ENCODE results near the gene U2AF1L4. TPM values are rescaled to one million over a fixed set of nuclear protein-coding genes. Genes with fewer than 3 reads are reported as not detected.

U2AF1L4 gene
- total RNA-seq, 1 donor from 2014 or later = 44.9 TPM

GRCh38 chr19:35753634-35754369, 8.6 kb upstream of the U2AF1L4 start:
- Mint-ChIP-seq H3K27ac (ENCODE audit: unreplicated experiment) (no peak overlapping the region), H3K9me3 (ENCODE audit: unreplicated experiment) (no peaks in the 10 kb centered on the region)

DNA sequence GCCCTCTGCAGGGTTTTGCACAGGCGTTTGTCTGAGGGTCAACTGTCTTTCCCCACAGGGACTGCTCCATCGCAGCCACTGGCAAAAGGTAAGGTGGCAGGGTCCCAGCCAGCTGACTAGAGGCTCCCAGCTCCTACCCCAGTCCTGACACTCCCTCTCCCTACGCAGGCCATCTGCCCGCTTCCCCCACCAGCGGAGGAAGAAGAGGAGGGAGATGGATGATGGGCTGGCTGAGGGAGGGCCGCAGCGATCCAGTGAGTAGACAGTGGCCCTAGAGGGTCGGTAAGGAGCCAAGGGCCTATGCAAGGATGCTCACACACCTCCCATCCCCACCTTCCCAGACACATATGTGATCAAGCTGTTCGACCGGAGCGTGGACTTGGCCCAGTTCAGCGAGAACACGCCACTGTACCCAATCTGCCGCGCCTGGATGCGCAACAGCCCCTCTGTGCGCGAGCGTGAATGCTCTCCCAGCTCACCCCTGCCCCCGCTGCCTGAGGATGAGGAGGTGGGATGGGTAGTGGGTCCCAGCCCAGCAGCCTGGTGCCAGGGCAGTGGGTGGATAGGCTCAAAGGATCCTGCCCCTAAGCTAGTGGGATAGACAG, 7.6 kb upstream of the U2AF1L4 start:
- no peak overlapping the region for H3K27ac Mint-ChIP-seq (ENCODE audit: unreplicated experiment)
- no peak for DNase-seq (ENCODE audit: extremely low spot score, unreplicated experiment)
- no peaks in the 10 kb centered on the region for H3K9me3 Mint-ChIP-seq (ENCODE audit: unreplicated experiment)
- H3K4me3 Mint-ChIP-seq (ENCODE audit: unreplicated experiment) = no peak overlapping the region
- H3K27me3 Mint-ChIP-seq (ENCODE audit: unreplicated experiment) = no peaks in the 10 kb centered on the region
- H3K4me1 Mint-ChIP-seq (ENCODE audit: unreplicated experiment) = peaks cover 35% of the 10 kb centered on the region
- H3K36me3 Mint-ChIP-seq (ENCODE audit: unreplicated experiment) = peaks cover 7% of the 10 kb centered on the region
- TF ChIP-seq CTCF (IDR thresholded peaks at IDR 0.05) = no peak

More at GRCh38 chr19:35753634-35754369, 8.6 kb upstream of the U2AF1L4 start:
- H3K36me3 Mint-ChIP-seq (ENCODE audit: unreplicated experiment) = peaks cover 7% of the 10 kb centered on the region
- peaks cover 30% of the 10 kb centered on the region for H3K4me1 Mint-ChIP-seq (ENCODE audit: unreplicated experiment)
- no peak for DNase-seq (ENCODE audit: extremely low spot score, unreplicated experiment)
- H3K4me3 Mint-ChIP-seq (ENCODE audit: unreplicated experiment) = no peak overlapping the region
- H3K27me3 Mint-ChIP-seq (ENCODE audit: unreplicated experiment) = no peaks in the 10 kb centered on the region
- TF ChIP-seq CTCF (IDR thresholded peaks at IDR 0.05) = no peak

DNA sequence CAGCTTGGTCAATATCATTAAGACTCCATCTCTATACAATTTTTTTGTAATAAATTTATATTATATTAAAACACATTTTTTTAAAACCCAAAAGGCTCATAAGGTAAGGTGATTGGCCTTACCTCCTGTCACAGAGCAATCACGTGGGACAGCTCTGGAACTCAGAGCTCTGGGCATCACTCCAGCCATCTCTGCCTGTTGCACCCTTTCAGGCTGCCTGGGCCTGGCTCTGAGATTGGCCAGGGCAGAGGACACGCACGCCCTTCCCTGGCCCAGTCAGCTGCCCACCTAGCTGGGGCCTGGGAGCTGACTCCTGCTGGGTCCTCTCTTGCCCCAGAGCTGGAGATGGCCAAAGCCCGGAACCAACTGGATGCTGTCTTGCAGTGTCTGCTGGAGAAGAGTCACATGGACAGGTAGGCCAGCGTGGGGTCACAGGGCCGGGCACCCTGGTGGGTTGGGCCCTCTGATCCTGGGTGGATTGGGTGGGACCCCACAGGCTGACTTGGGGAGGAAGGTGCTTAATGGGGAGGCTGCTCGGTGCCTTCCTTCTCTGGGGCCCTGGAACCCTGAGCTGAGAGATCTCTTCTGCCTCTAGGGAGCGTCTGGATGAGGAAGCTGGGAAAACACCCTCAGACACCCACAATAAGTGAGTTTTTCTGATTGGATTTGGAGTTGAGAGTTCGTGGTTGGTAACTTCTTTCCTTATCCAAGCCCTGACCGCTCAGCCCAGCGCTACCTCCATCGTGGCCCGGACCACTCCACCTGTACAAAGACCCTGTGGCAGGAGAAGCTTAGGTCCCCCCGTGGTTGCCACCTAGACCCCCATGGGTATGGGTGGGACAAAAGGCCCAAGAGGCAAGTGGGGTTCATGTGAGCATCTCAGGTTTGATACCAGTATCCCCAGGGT, 6.9 kb upstream of the U2AF1L4 start:
- Mint-ChIP-seq H3K4me1 (ENCODE audit: unreplicated experiment) (peaks cover 34% of the 10 kb centered on the region), H3K4me3 (ENCODE audit: unreplicated experiment) (no peak overlapping the region)
- no peak for DNase-seq (ENCODE audit: extremely low spot score, unreplicated experiment)

DNA sequence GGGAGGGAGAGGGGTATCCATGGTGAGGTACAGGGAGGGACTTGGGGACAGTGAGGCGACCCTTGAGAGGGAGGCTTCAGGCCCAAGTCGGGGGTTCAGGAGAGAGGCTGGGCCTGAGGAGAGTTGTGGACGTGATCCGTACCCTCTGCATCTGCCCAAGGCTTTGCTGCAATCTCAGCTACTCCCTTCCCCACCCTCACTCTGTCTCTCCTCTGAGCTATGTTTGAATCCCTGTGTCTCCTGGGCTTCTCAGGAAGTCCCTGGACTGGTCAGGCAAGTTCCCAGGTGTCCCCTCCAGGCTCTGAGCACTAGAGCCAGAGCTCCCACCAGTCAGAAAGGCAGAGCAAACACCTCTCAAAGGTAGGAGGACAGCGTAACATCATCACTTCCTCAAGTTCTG, 4.9 kb upstream of the U2AF1L4 start:
- H3K27me3 Mint-ChIP-seq (ENCODE audit: unreplicated experiment) = no peaks in the 10 kb centered on the region
- TF ChIP-seq CTCF (IDR thresholded peaks at IDR 0.05) = no peak
- peak overlapping the region; percentile 42 for H3K4me3 Mint-ChIP-seq (ENCODE audit: unreplicated experiment)
- H3K27ac Mint-ChIP-seq (ENCODE audit: unreplicated experiment) = peak overlapping the region; percentile 52
- no peaks in the 10 kb centered on the region for H3K9me3 Mint-ChIP-seq (ENCODE audit: unreplicated experiment)
- DNase-seq (ENCODE audit: extremely low spot score, unreplicated experiment) = no peak
- peaks cover 39% of the 10 kb centered on the region for H3K4me1 Mint-ChIP-seq (ENCODE audit: unreplicated experiment)
- peaks cover 7% of the 10 kb centered on the region for H3K36me3 Mint-ChIP-seq (ENCODE audit: unreplicated experiment)

More for the DNA sequence above, 6.9 kb upstream of the U2AF1L4 start:
- H3K27ac Mint-ChIP-seq (ENCODE audit: unreplicated experiment) = no peak overlapping the region
- no peaks in the 10 kb centered on the region for H3K9me3 Mint-ChIP-seq (ENCODE audit: unreplicated experiment)
- H3K27me3 Mint-ChIP-seq (ENCODE audit: unreplicated experiment) = no peaks in the 10 kb centered on the region
- peaks cover 7% of the 10 kb centered on the region for H3K36me3 Mint-ChIP-seq (ENCODE audit: unreplicated experiment)
- TF ChIP-seq CTCF (IDR thresholded peaks at IDR 0.05) = no peak

Data from osteocyte (in vitro differentiated cells).